HepG2 (cell line): ENCODE results near the gene FGGY. TPM values are rescaled to one million over a fixed set of nuclear protein-coding genes. Genes with fewer than 3 reads are reported as not detected.

ENCODE experiments used
- ATAC-seq: fragments of 200-7000 bp; cut with Tn5 transposase; 3 replicates; pipeline ENCODE4 v1.9.1; 2020; ENCODE audit warnings: mild to moderate bottlenecking, moderate library complexity
- BruUV-seq: library from RNA; stranded (reverse); fragments of 400-500 nt; replicated peaks from 2 replicates; lab custom pipeline; 2021; lab: Mats Ljungman, UMichigan
- CTCF ChIA-PET: fragments of 300-600 bp; formaldehyde crosslinking; extraction: SDS; loops from one replicate; lab custom pipeline; 2021; ENCODE audit warnings: low total read pairs, inconsistent platforms, low intra/inter-chr PET ratio; lab: Yijun Ruan, JAX
- POLR2A ChIA-PET: fragments of 350-600 bp; sonication (Branson Sonifier 250); formaldehyde crosslinking; loops from one replicate; lab custom pipeline; 2020; ENCODE audit warnings: antibody characterized with exemption, inconsistent platforms; lab: Yijun Ruan, JAX
- DNase-seq: peaks from one replicate; pipeline ENCODE4 v3.0.0-alpha.2; 2015; ENCODE audit warnings: low spot score
- FAIRE-seq: peaks from 3 replicates; lab custom pipeline; 2011; peaks lifted over from hg19 to GRCh38; lab: Jason Lieb, UNC
- H2AFZ ChIP-seq: one replicate; pipeline ENCODE4 v1.6.1; 2011; ENCODE audit warnings: low read length, inconsistent platforms
- H3K27ac ChIP-seq: fragments of 300-600 bp; 3 replicates; pipeline ENCODE4 v1.8.0; 2011; ENCODE audit warnings: mixed run types, mild to moderate bottlenecking, mixed read lengths, low read length, inconsistent platforms; ENCODE audit not compliant: insufficient read depth; ENCODE audit errors: extremely low read length
- H3K27me3 ChIP-seq, 2 experiments: fragments of 200-600 bp in 1 of 2; 2 replicates in 1 of 2; 3 replicates in 1 of 2; pipeline versions ENCODE4 v1.6.0 to v1.8.0; 2011; ENCODE audit warnings: low read length in 2 of 2, mild to moderate bottlenecking in 2 of 2, moderate library complexity in 2 of 2, inconsistent platforms in 1 of 2; ENCODE audit not compliant: insufficient read depth in 2 of 2, control insufficient read depth in 1 of 2
- H3K36me3 ChIP-seq, 2 experiments: fragments of 200-600 bp in 1 of 2; replicated peaks in 1 of 2; 2 replicates in 1 of 2; 3 replicates in 1 of 2; pipeline versions ENCODE4 v1.5.1 to v1.8.0; 2011; ENCODE audit warnings: low read length in 2 of 2, inconsistent platforms in 1 of 2; ENCODE audit not compliant: insufficient read depth in 2 of 2, control insufficient read depth in 1 of 2
- H3K4me1 ChIP-seq: 2 replicates; pipeline ENCODE4 v1.5.1; 2012; ENCODE audit warnings: low read length, inconsistent platforms; ENCODE audit not compliant: insufficient read depth
- H3K4me2 ChIP-seq: 2 replicates; pipeline ENCODE4 v1.6.0; 2011; ENCODE audit warnings: low read depth, low read length, inconsistent platforms
- H3K4me3 ChIP-seq, 3 experiments: fragments of 200-600 bp in 1 of 3; sonication (generic), shearing (Covaris generic) in 1 of 3; replicated peaks in 1 of 3; 2 replicates each; pipeline ENCODE4 v1.5.1; 2011 to 2016; ENCODE audit warnings: low read length in 3 of 3, inconsistent platforms in 2 of 3, low read depth in 2 of 3, mild to moderate bottlenecking in 2 of 3, control low read depth in 1 of 3, mixed read lengths in 1 of 3; ENCODE audit not compliant: insufficient read depth in 1 of 3
- H3K79me2 ChIP-seq: one replicate; pipeline ENCODE4 v1.6.1; 2011; ENCODE audit warnings: low read length, inconsistent platforms; ENCODE audit not compliant: insufficient read depth
- H3K9ac ChIP-seq: 2 replicates; pipeline ENCODE4 v1.6.0; 2011; ENCODE audit warnings: mild to moderate bottlenecking, low read depth, low read length, inconsistent platforms; ENCODE audit not compliant: insufficient read depth
- H3K9me3 ChIP-seq: 2 replicates; pipeline ENCODE4 v1.5.1; 2012; ENCODE audit warnings: mild to moderate bottlenecking, low read length
- H4K20me1 ChIP-seq: 2 replicates; pipeline ENCODE4 v1.6.0; 2011; ENCODE audit warnings: inconsistent platforms, mild to moderate bottlenecking, low read length, moderate library complexity; ENCODE audit not compliant: insufficient read depth
- CBX5 ChIP-seq: sonication (generic); formaldehyde crosslinking; IDR thresholded peaks from 2 replicates; pipeline ENCODE4 v1.4.0; 2020; ENCODE audit warnings: missing genetic modification reagents, borderline replicate concordance
- CREB1 ChIP-seq, 2 experiments: fragments of 450-650 bp in 1 of 2; IDR thresholded peaks; 2 replicates each; pipeline ENCODE4 v1.6.1; 2016 to 2017; ENCODE audit warnings: control low read depth in 1 of 2, mild to moderate bottlenecking in 1 of 2, missing compliant biosample characterization in 1 of 2, missing genetic modification characterization in 1 of 2
- EEA1 ChIP-seq: sonication (generic); formaldehyde crosslinking; IDR thresholded peaks from 2 replicates; pipeline ENCODE4 v1.5.1; 2020; ENCODE audit warnings: mild to moderate bottlenecking, missing genetic modification reagents, borderline replicate concordance
- HNRNPUL1 ChIP-seq: fragments of 200-400 bp; formaldehyde crosslinking; IDR thresholded peaks from 2 replicates; pipeline ENCODE4 v1.6.1; 2017; ENCODE audit warnings: low read depth, mild to moderate bottlenecking, low read length, moderate library complexity
- KLF11 ChIP-seq: IDR thresholded peaks from 2 replicates; pipeline ENCODE4 v1.6.1; 2016; ENCODE audit warnings: missing compliant biosample characterization
- MTF2 ChIP-seq: sonication (generic); formaldehyde crosslinking; IDR thresholded peaks from 2 replicates; pipeline ENCODE4 v1.5.0; 2020; ENCODE audit warnings: missing genetic modification reagents, borderline replicate concordance
- NPAS2 ChIP-seq: sonication (generic); formaldehyde crosslinking; IDR thresholded peaks from 2 replicates; pipeline ENCODE4 v1.8.0; 2022; ENCODE audit warnings: mild to moderate bottlenecking, missing genetic modification reagents, borderline replicate concordance
- NR2F6 ChIP-seq, 2 experiments: IDR thresholded peaks; 2 replicates each; pipeline ENCODE4 v1.6.1; 2016; ENCODE audit warnings: antibody characterized with exemption in 1 of 2, mild to moderate bottlenecking in 1 of 2
- PLRG1 ChIP-seq: fragments of 450-650 bp; conservative IDR thresholded peaks from 2 replicates; pipeline ENCODE4 v1.6.1; 2016
- SMAD3 ChIP-seq: sonication (generic); formaldehyde crosslinking; IDR thresholded peaks from 2 replicates; pipeline ENCODE4 v1.4.0; 2020; ENCODE audit warnings: missing genetic modification reagents
- SMARCE1 ChIP-seq: fragments of 450-650 bp; IDR thresholded peaks from 2 replicates; pipeline ENCODE4 v1.6.1; 2017; ENCODE audit warnings: borderline replicate concordance
- TAF1 ChIP-seq: sonication (generic); formaldehyde crosslinking; IDR thresholded peaks from 2 replicates; pipeline ENCODE4 v1.4.0; 2020; ENCODE audit warnings: missing genetic modification reagents
- ZBTB8A ChIP-seq: sonication (generic); formaldehyde crosslinking; IDR thresholded peaks from 2 replicates; pipeline ENCODE4 v1.4.0; 2020; ENCODE audit warnings: mild to moderate bottlenecking, low read depth, missing genetic modification reagents, borderline replicate concordance
- ZFP41 ChIP-seq: sonication (generic); formaldehyde crosslinking; IDR thresholded peaks from 2 replicates; pipeline ENCODE4 v1.4.0; 2020; ENCODE audit warnings: mild to moderate bottlenecking, missing genetic modification reagents, borderline replicate concordance
- ZKSCAN5 ChIP-seq: sonication (generic); formaldehyde crosslinking; IDR thresholded peaks from 2 replicates; pipeline ENCODE4 v1.5.1; 2020; ENCODE audit warnings: mild to moderate bottlenecking, missing genetic modification reagents
- ZNF367 ChIP-seq: sonication (generic); formaldehyde crosslinking; IDR thresholded peaks from 2 replicates; pipeline ENCODE4 v1.4.0; 2020; ENCODE audit warnings: missing genetic modification reagents, borderline replicate concordance
- ZNF839 ChIP-seq: sonication (generic); formaldehyde crosslinking; IDR thresholded peaks from 2 replicates; pipeline ENCODE4 v1.4.0; 2020; ENCODE audit warnings: missing genetic modification reagents, mild to moderate bottlenecking, borderline replicate concordance
- WGBS: methylation state at CpG from one replicate; pipeline ENCODE4 v1.1.6; 2017; ENCODE audit warnings: low lambda C conversion rate; 5-methylcytosine and 5-hydroxymethylcytosine counted together
- in situ Hi-C: cut with HindIII; loops from 2 replicates; pipeline ENCODE4 v1.10.0; 2017; ENCODE audit warnings: low pct_unique_long_range_greater_than_20kb; ENCODE audit not compliant: extremely low pct_ligation_motif_present
- intact Hi-C: fragments of 100-400 bp; cut with micrococcal nuclease; formaldehyde crosslinking; loops from one replicate; pipeline ENCODE4 v1.10.0; 2022; ENCODE audit not compliant: unreplicated experiment
- polyA plus RNA-seq, 8 experiments: library from polyadenylated mRNA; depleted of rRNA in 3 of 8; stranded (reverse) in 7 of 8; unstranded in 1 of 8; fragments of >200 nt; fragmentation: Illumina TruSeq in 4 of 8; extraction: Trizol in 4 of 8; gene quantifications; 2 replicates each; pipeline versions ENCODE4 v1.2.1 to v1.2.3, GENCODE V29; 2011 to 2016; ENCODE audit warnings: low read depth in 4 of 8, missing spikeins in 1 of 8, mixed read lengths in 1 of 8; ENCODE audit not compliant: insufficient read depth in 1 of 8
- total RNA-seq, 5 experiments: library from RNA; depleted of rRNA; stranded (reverse); fragments of >200 nt; fragmentation: Illumina TruSeq; extraction: Trizol; gene quantifications; 2 replicates each; pipeline ENCODE4 v1.2.3, GENCODE V29; 2016; ENCODE audit warnings: low read depth in 1 of 5
- TF ChIP-seq, protein P1 (sequence below): sonication (generic); formaldehyde crosslinking; IDR thresholded peaks from 2 replicates; pipeline ENCODE4 v1.8.0; 2022; ENCODE audit warnings: missing genetic modification reagents, mild to moderate bottlenecking, borderline replicate concordance
- TF ChIP-seq, protein P2 (sequence below): sonication (generic); formaldehyde crosslinking; IDR thresholded peaks from 2 replicates; pipeline ENCODE4 v1.4.0; 2020; ENCODE audit warnings: missing genetic modification reagents

The FGGY gene
- total and polyA plus RNA-seq, 2 of the 13 experiments (the other 11 are each of a cell fraction or from before 2014, with no cell fraction given) = 15.7 to 27.5 TPM

DNA sequence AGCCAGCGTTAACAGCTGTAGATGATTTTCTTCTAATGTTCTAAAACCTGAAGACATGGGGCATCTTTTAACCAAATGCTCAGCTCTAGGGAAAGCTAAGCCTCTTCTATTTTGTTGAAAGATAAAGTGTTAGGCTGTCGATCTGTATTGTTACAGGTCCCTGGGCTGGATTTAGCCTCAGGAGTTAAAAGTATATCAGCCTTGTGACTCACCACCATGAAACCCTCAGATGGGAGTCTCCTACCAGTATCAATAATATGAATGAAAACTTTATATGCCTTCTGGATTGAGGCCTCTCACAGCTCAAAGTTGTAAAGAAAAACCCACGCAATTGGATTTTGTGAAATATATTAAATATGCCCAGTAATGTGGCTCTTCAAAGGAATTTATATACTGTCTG lies 231.6 kb downstream of the FGGY start:
- no peaks in the 10 kb centered on the region for H4K20me1 ChIP-seq
- FAIRE-seq (no peak), ATAC-seq (no peak), DNase-seq (no peak)
- H2AFZ ChIP-seq = no peak overlapping the region
- in situ Hi-C loops (no loop called here), intact Hi-C loops (no loop called here)
- H3K9ac ChIP-seq = no peak overlapping the region
- TF ChIP-seq PLRG1 = no peak
- TF ChIP-seq SMAD3 (CRISPR knock-in tag) = no peak
- TF ChIP-seq EEA1 (CRISPR knock-in tag) = no peak
- TF ChIP-seq ZFP41 = no peak
- no peak for TF ChIP-seq TAF1
- TF ChIP-seq ZNF839 (CRISPR knock-in tag) = no peak
- TF ChIP-seq ZBTB8A (CRISPR knock-in tag) = no peak
- TF ChIP-seq ZKSCAN5 = no peak
- TF ChIP-seq KLF11 (CRISPR knock-in tag) = no peak
- TF ChIP-seq CBX5 = no peak
- TF ChIP-seq NR2F6 (IDR thresholded peaks at IDR 0.05) = no peak
- no peak for TF ChIP-seq NR2F6 (CRISPR knock-in tag; IDR thresholded peaks at IDR 0.05)
- TF ChIP-seq NPAS2 (CRISPR knock-in tag) = no peak
- TF ChIP-seq MTF2 (CRISPR knock-in tag) = no peak
- TF ChIP-seq, protein P1, sequence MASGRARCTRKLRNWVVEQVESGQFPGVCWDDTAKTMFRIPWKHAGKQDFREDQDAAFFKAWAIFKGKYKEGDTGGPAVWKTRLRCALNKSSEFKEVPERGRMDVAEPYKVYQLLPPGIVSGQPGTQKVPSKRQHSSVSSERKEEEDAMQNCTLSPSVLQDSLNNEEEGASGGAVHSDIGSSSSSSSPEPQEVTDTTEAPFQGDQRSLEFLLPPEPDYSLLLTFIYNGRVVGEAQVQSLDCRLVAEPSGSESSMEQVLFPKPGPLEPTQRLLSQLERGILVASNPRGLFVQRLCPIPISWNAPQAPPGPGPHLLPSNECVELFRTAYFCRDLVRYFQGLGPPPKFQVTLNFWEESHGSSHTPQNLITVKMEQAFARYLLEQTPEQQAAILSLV = no peak
- no peak for TF ChIP-seq CREB1 (IDR thresholded peaks at IDR 0.05)
- TF ChIP-seq CREB1 (CRISPR knock-in tag; IDR thresholded peaks at IDR 0.05) = no peak
- no peak for TF ChIP-seq HNRNPUL1
- TF ChIP-seq ZNF367 (CRISPR knock-in tag) = no peak
- TF ChIP-seq, protein P2, sequence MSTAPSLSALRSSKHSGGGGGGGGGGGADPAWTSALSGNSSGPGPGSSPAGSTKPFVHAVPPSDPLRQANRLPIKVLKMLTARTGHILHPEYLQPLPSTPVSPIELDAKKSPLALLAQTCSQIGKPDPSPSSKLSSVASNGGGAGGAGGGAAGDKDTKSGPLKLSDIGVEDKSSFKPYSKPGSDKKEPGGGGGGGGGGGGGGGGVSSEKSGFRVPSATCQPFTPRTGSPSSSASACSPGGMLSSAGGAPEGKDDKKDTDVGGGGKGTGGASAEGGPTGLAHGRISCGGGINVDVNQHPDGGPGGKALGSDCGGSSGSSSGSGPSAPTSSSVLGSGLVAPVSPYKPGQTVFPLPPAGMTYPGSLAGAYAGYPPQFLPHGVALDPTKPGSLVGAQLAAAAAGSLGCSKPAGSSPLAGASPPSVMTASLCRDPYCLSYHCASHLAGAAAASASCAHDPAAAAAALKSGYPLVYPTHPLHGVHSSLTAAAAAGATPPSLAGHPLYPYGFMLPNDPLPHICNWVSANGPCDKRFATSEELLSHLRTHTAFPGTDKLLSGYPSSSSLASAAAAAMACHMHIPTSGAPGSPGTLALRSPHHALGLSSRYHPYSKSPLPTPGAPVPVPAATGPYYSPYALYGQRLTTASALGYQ = no peak
- TF ChIP-seq SMARCE1 = no peak
- peaks cover 9% of the 10 kb centered on the region for H3K4me1 ChIP-seq
- no peaks in the 10 kb centered on the region for H3K9me3 ChIP-seq
- no peak overlapping the region for H3K4me2 ChIP-seq
- H3K4me3 ChIP-seq = no peak overlapping the region
- WGBS = 98% methylated on average over 3 of the region's 3 CpGs
- no peaks in the 10 kb centered on the region for H3K79me2 ChIP-seq
- H3K27me3 ChIP-seq = no peaks in the 10 kb centered on the region
- ChIA-PET CTCF (no interaction called here), POLR2A (interaction anchor here (1.0 kb wide), 1 partner anchor 28 kb away, joined by 3 read pairs; no protein-coding TSS in a partner anchor)
- BruUV-seq = no TSS peak
- peaks cover 0 to 2% of the 10 kb centered on the region in 2 experiments; a peak in 1 of 5 replicates for H3K36me3 ChIP-seq
- H3K27ac ChIP-seq = no peak overlapping the region
